Stromal cell of bone marrow (primary cell): ENCODE measurements around the gene MBNL2.
A peak's percentile ranks its signal among the peaks of the same experiment; 100 is the strongest.

Experiments used
- DNase-seq: peaks from one replicate; pipeline ENCODE4 v3.0.0-alpha.2; 2012; ENCODE audit warnings: low read depth

The MBNL2 gene

GRCh38 chr13:97301382-97302095, 79.4 kb downstream of the MBNL2 start:
- no peak for DNase-seq

- no peak for DNase-seq
These were observed 80.5 kb downstream of the MBNL2 start for GRCh38 chr13:97302611-97303010.

- no peak for DNase-seq
These were observed 84.0 kb downstream of the MBNL2 start for GRCh38 chr13:97306106-97306505.

DNA sequence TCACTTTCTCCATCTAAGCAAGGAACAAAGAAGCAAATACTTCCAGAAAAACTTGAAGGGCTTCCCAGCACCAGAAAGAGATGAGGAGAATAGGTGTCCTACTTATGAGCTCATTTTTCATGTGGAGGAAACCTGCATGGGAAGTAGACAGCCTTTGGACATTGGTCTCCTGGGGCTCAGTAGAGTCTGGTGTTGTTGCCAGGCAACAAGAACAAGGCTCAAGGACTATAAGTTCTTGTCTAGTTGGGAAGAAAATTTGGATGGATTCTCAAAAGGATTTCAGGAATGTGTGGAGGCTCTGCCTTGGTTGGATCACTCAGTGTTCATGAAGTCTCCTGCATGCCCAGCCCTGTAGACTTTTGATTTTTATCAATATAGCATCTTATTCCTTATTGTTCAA, 84.5 kb downstream of the MBNL2 start:
- no peak for DNase-seq

DNA sequence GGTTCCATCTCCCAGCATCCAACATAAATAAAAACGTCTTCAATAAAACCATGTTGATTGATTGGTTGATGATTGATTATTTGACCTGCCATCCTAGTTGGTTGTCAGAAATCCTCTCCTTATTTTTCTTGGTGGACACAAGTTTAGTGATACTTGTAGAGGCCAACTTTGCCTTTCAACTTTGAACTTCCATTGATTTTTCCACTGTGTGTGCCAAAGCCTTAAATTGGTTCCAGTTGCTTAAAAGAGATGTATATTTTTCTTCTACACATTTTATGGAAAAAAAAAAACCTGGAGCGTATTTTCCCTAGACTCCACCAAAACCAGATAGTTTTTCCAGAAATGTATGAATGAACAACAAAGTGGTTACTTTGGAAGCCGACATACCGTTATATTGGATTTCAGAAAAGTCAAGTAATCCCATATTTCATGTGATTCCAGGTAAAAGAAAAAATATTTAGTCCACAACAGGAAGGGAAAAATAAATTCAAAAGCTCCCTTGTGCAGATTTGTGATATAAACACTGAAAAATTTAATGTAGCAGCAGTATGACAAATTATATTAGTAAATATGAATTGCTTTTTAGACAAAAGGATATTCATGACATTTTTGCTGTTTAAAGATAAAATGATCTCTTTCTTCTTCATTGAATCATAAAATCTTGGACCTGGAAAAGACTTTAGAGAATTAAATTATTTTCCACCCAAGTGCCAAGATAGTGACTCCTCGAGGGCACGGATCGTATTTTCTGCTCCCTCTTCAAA, 85.2 kb downstream of the MBNL2 start:
- peak; percentile 65 for DNase-seq

DNA sequence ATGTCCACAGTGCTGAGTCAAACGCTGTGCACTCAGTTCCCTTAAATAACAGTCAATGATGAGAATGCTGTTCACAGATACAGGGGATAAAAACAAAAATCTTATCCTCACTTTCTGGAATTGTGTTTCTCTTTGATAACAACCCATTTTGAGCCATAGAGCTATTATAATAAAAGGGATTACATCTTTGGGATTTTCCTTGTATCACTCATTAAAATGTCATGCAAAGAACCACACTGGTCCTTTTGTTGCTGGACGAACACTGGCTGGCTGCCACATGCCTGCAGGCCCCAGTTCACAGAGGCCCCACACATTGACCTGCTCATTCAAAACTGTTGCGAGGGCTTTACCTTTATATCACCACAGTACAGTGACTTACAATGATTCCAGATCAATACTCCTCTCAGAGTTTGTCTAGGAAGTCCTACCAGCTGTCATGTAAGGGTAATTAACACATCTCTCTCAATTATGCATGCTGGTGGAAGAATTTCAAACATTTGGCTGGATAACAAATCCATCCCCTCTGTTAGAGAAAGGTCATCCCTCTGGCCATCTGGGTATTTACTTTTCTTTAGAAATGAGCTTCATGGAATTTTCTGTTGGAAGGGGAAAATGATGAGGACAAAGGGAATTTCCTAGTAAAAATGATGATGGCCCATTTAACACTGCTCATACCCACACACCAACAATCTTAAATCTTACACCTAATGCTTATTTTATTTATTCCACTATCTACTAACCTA, 85.9 kb downstream of the MBNL2 start:
- DNase-seq = peak; percentile 17

DNA sequence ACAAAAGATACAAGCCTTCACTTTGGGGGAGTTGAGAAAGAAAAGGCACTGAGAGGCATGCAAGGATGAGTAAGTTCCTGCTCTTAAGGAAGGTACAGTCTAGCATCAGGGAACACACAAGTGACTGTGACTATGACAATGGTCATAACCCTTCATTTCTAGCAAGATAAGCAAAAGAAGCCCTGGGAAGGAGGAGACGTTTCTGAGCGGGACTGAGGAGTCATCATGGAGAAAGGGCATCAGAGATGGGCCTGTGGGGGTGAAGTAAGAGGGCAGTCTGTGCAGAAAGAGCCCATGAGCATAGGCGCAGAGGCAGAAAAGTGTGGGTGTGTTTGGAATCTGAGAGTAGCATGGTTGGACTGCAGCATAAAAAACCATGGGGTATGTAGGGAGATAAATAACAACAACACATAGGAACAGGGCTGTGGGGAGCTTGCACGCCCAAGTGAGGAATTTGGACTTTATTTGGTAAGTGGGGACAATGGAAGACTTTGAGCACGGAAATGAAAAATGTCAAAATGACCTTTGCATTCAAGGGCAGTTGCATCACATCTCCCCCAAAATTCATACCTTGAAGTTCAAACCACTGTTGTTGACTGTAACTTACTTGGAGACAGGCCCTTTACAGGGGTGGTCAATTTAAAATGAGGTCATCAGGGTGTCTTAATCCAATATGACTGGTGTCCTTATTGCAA, 86.7 kb downstream of the MBNL2 start:
- DNase-seq = no peak

- no peak for DNase-seq
These were observed 88.8 kb downstream of the MBNL2 start for GRCh38 chr13:97310809-97311436.

DNA sequence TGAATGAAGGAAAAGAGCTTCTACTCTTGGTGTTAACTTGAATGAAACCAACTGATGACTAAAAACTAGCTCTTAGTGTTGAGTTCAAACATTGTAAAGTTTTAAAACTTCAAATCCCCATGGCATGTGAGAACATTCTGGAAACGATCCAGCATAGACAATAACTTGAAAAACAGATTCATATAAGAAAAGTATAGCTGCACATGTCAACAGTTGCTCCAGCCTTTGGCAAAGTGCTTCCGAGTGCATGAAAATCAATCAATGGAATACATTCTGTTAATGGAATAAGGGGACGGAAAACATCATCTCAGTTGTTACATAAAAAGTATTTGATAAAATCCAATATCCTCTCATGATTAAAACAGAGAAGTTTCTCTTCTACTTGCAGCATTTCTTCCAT, 89.8 kb downstream of the MBNL2 start:
- DNase-seq = no peak

DNA sequence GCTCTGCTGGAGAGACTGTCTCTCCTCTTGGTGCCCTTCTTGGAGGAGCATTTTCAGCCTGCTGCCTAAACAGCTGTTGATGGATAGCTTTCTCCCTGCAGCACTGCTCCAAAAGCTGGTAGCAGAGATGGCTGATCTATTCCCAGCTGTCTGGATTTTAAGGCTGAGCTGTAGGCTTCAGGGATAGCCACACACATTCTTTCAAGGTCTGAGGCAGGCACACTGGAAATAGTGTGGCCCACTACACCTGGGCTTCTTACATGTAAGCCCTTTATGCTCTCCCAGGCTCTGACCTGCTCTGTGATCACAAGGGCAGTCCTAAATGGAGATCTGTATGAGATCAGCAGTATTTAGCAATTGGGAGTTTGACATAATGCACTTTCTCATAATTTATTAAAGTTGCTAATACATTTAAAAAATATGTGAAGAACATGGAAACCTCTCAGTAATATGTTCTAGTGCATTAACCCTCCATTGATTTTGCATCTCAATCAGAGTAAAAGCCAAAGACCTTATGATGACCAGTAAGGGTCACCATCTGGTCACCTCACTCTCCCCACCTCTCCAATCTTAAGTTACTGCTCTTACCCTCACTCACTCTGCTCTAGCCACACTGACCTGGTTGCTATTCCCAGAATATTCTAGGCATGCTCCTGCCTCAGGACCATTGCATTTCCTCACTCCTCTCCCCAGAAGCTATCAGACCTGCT, 91.6 kb downstream of the MBNL2 start:
- DNase-seq = no peak

DNA sequence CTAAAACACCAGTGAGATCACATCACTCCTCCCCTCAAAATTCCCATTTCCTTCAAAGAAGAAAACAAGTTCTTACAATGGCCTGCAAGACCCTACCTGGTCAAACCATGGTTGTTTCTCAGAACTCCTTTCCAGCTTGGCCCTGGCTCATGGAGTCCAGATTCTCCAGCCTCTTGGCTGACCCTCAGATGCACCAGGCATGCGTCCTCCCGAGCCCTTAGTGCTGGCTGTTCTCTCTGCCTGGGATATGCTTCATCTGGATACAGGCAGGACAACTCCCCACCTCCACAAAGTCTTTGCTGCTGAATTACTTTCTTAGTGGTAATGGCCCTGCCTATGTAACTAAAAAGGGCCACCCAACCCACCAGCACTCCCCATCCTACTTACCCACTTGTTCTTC, 94.3 kb downstream of the MBNL2 start:
- no peak for DNase-seq

GRCh38 chr13:97317933-97318332, 95.8 kb downstream of the MBNL2 start:
- DNase-seq = no peak

- no peak for DNase-seq
These were observed 96.4 kb downstream of the MBNL2 start for GRCh38 chr13:97318532-97318931.

DNA sequence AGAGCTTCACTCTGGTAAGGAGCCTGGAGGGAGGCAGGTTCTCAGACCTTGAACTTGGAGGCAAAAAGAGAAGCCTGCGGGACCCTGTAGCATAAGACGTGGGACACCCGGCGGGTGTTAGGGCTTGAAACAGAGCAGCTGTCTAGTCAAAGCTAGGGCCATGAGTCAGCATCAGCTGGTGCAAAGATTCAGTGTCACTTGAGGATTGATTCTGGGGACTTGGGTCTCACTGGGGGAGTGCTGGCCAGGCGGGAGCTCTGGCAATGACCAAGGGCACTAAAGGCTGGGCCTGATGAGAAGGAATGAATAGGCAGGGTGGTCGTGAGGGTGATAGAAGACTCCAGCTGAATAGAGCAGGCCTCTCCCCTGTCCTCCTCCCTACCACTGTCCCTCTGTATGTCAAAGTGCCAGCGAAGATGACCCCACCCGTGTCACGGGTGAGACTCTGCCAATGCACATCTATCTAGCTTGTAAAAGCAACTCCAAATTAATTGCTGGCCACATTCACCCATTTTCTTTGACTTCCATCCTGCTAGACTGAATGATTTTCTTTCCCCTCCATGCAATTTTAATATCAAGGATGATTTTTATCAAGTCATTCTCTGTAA, 97.1 kb downstream of the MBNL2 start:
- no peak for DNase-seq

GRCh38 chr13:97321101-97321500, 99.0 kb downstream of the MBNL2 start:
- DNase-seq = no peak

DNA sequence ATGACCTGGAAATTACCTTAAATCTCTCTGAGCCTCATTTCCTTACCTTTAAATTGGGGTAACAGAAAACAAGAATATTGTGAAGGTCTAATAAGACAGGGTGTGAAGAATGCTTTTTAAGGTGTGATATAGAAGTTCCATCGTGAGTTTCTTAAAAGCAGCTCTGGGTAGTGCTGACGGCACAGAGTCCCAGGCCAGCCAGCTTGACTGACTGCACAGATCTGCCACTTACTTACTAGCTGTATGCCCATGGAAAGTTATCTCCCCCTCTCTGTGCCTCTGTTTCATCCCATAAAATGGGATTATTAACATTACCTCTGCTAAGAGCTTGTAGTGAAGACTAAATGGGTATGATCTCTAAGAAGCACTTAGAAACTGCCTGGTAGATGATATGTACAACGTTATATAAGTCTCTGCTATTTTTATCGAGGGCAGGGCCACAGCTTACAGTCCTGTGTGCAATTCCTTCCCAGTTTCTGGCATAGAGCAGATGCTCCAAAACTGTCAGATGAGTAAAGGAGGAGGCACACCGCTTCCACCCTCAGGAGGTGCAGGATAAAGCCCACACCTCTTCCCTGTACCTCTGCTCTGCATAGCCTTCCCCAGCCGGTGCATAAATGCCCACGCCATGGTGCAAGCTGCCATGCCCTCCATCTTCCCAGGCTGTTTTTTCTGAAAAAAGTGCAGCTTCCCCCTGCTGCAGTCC, 99.6 kb downstream of the MBNL2 start:
- DNase-seq = no peak

GRCh38 chr13:97322740-97323342, 100.7 kb downstream of the MBNL2 start:
- DNase-seq = no peak

- no peak for DNase-seq
These were observed 102.0 kb downstream of the MBNL2 start for GRCh38 chr13:97324115-97324514.

DNA sequence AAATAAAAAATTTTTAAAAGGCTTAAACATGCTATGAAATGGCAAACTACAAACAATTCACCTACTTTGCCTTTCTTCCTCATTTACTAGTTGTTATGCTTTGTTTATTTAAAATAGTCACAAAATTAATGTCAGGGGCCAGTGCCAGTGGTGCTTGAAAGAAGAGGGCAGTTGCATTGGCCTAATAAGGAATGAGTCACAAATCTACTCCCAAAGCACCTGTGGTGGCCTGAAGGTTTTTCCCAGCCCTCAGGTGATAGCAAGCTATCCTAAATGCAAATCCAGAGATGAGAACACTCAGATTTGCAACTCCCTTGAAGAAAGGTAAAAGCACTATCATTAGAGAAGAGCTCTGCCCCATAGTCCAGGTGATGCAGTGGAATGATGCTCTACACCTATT, 103.6 kb downstream of the MBNL2 start:
- no peak for DNase-seq

GRCh38 chr13:97327086-97327485, 105.0 kb downstream of the MBNL2 start:
- DNase-seq = no peak
